Liver (tissue), 9 donors: ENCODE measurements around the gene RBMS3. TPM values are rescaled to one million over a fixed set of nuclear protein-coding genes. Genes with fewer than 3 reads are reported as not detected.

Experiments used
- DNase-seq: peaks from one replicate; pipeline ENCODE4 v3.0.0-alpha.2; 2017; ENCODE audit warnings: low spot score
- H3K27ac ChIP-seq, 2 donors: one replicate each; pipeline ENCODE4 v1.7.0; 2013; ENCODE audit warnings: inconsistent platforms in 2 of 2, low read length in 2 of 2, control low read depth in 1 of 2, low read depth in 1 of 2, mild to moderate bottlenecking in 1 of 2
- H3K27me3 ChIP-seq, 4 donors: one replicate each; pipeline versions ENCODE4 v1.6.1 to v1.7.0; 2013; ENCODE audit warnings: low read length in 3 of 4, inconsistent platforms in 1 of 4, mild to moderate bottlenecking in 1 of 4, moderate library complexity in 1 of 4; ENCODE audit not compliant: control insufficient read depth in 4 of 4, insufficient read depth in 4 of 4
- H3K36me3 ChIP-seq, 4 donors: one replicate each; pipeline versions ENCODE4 v1.6.1 to v1.7.0; 2013; ENCODE audit warnings: low read length in 3 of 4, mild to moderate bottlenecking in 3 of 4, low read depth in 1 of 4, moderate library complexity in 1 of 4; ENCODE audit not compliant: control insufficient read depth in 4 of 4, insufficient read depth in 3 of 4
- H3K4me1 ChIP-seq, 4 donors: one replicate each; pipeline versions ENCODE4 v1.6.1 to v1.7.0; 2013; ENCODE audit warnings: low read length in 3 of 4, mild to moderate bottlenecking in 3 of 4, moderate library complexity in 1 of 4; ENCODE audit not compliant: control insufficient read depth in 4 of 4, insufficient read depth in 4 of 4
- H3K4me3 ChIP-seq, 3 donors: one replicate each; pipeline versions ENCODE4 v1.6.1 to v1.7.0; 2013; ENCODE audit warnings: low read length in 3 of 3, control low read depth in 1 of 3, low read depth in 1 of 3, mild to moderate bottlenecking in 1 of 3
- H3K9ac ChIP-seq, 2 donors: one replicate each; pipeline ENCODE4 v1.7.0; 2013; ENCODE audit warnings: low read length in 2 of 2, mild to moderate bottlenecking in 2 of 2, moderate library complexity in 2 of 2, control low read depth in 1 of 2, low read depth in 1 of 2
- H3K9me3 ChIP-seq, 4 donors: one replicate each; pipeline versions ENCODE4 v1.6.1 to v1.7.0; 2013; ENCODE audit warnings: low read length in 3 of 4; ENCODE audit not compliant: control insufficient read depth in 4 of 4
- ATF3 ChIP-seq: IDR thresholded peaks from 2 replicates; pipeline ENCODE4 v1.6.1; 2016; ENCODE audit warnings: antibody characterized with exemption
- CTCF ChIP-seq: fragments of 150-350 bp; IDR thresholded peaks from 2 replicates; pipeline ENCODE4 v1.5.1; 2017; ENCODE audit warnings: improper control_type of control experiment, low read depth, low read length; ENCODE audit not compliant: missing input control
- EGR1 ChIP-seq, 2 donors: IDR thresholded peaks; 2 replicates each; pipeline ENCODE4 v1.6.1; 2016 to 2018; ENCODE audit warnings: antibody characterized with exemption in 2 of 2, low read depth in 2 of 2
- FOXA1 ChIP-seq: IDR thresholded peaks from 2 replicates; pipeline ENCODE4 v1.6.1; 2016; ENCODE audit warnings: antibody characterized with exemption
- FOXA2 ChIP-seq: IDR thresholded peaks from 2 replicates; pipeline ENCODE4 v1.6.1; 2016; ENCODE audit warnings: antibody characterized with exemption
- GABPA ChIP-seq, 2 donors: IDR thresholded peaks in 1 of 2; conservative IDR thresholded peaks in 1 of 2; 2 replicates each; pipeline ENCODE4 v1.6.1; 2016; ENCODE audit warnings: antibody characterized with exemption in 2 of 2, mild to moderate bottlenecking in 1 of 2, moderate library complexity in 1 of 2
- HNF4A ChIP-seq, 2 donors: conservative IDR thresholded peaks; 2 replicates each; pipeline ENCODE4 v1.6.1; 2016; ENCODE audit warnings: antibody characterized with exemption in 2 of 2, mild to moderate bottlenecking in 2 of 2
- HNF4G ChIP-seq: IDR thresholded peaks from 2 replicates; pipeline ENCODE4 v1.6.1; 2016; ENCODE audit warnings: antibody characterized with exemption
- JUND ChIP-seq, 2 donors: IDR thresholded peaks; 2 replicates each; pipeline ENCODE4 v1.6.1; 2016; ENCODE audit warnings: antibody characterized with exemption in 2 of 2
- NR2F2 ChIP-seq: IDR thresholded peaks from 2 replicates; pipeline ENCODE4 v1.6.1; 2016; ENCODE audit warnings: antibody characterized with exemption
- RAD21 ChIP-seq, 2 donors: IDR thresholded peaks; 2 replicates each; pipeline ENCODE4 v1.6.1; 2016; ENCODE audit warnings: antibody characterized with exemption in 2 of 2, mild to moderate bottlenecking in 2 of 2
- SP1 ChIP-seq: IDR thresholded peaks from 2 replicates; pipeline ENCODE4 v1.6.1; 2018; ENCODE audit warnings: antibody characterized with exemption, mild to moderate bottlenecking
- TAF1 ChIP-seq: conservative IDR thresholded peaks from 2 replicates; pipeline ENCODE4 v1.6.1; 2016; ENCODE audit warnings: antibody characterized with exemption, mild to moderate bottlenecking
- YY1 ChIP-seq: IDR thresholded peaks from 2 replicates; pipeline ENCODE4 v1.6.1; 2016; ENCODE audit warnings: antibody characterized with exemption, mild to moderate bottlenecking
- WGBS: extraction: QIAGEN DNeasy Blood & Tissue Kit; methylation state at CpG from one replicate; pipeline ENCODE4 v1.1.7; 2013; 5-methylcytosine and 5-hydroxymethylcytosine counted together
- polyA plus RNA-seq, 2 donors: library from polyadenylated mRNA; stranded (reverse) in 1 of 2; unstranded in 1 of 2; fragments of 200-250 nt in 1 of 2; fragments of >200 nt in 1 of 2; fragmentation: Nextera tagmentation in 1 of 2; extraction: Ambion mirVana in 1 of 2; gene quantifications; one replicate each; pipeline versions ENCODE4 v1.2.1 to v1.2.3, GENCODE V29; 2013 to 2015
- total RNA-seq, 2 donors: library from RNA; depleted of rRNA; stranded (reverse); fragments of >200 nt; gene quantifications; one replicate each; pipeline ENCODE4 v1.2.3, GENCODE V29; 2014
- TF ChIP-seq, protein P1 (sequence below): IDR thresholded peaks from 2 replicates; pipeline ENCODE4 v1.6.1; 2016; ENCODE audit warnings: antibody characterized with exemption
- TF ChIP-seq, protein P2 (sequence below): IDR thresholded peaks from 2 replicates; pipeline ENCODE4 v1.6.1; 2016; ENCODE audit warnings: antibody characterized with exemption
- TF ChIP-seq, protein P3 (sequence below): IDR thresholded peaks from 2 replicates; pipeline ENCODE4 v1.6.1; 2016; ENCODE audit warnings: antibody characterized with exemption, mild to moderate bottlenecking
- donor health status: healthy.
- donor health status: healthy.
- donor health status: healthy.
- donor health status: healthy.
- donor health status: healthy.

RBMS3 gene
- total and polyA plus RNA-seq, 4 donors = 1.2 to 14.9 (median 9.3) TPM

DNA sequence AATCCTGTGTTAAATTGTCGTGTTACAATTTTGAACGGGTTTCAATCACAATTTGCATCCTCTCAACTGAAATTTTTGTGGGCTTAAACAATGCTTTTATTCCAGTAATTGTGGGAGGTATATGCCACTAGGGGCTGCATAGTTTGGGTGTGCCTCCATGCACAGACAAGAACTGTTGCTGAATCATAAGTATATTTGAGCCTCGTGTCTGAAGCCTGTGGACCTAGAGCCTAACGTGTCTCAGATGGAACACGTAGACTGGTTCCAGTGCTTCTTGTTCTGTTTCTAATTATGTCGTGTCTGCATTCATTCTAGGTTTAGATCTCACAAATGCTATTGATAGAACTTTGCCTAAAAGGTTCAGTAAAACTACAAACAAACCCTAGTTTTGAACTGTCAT, 363.4 kb downstream of the RBMS3 start:
- Histone ChIP-seq H3K9ac (no peak overlapping the region), H3K27ac (no peak overlapping the region), H3K36me3 (no peaks in the 10 kb centered on the region), H3K4me3 (no peak overlapping the region), H3K9me3 (no peaks in the 10 kb centered on the region), H3K27me3 (no peaks in the 10 kb centered on the region), H3K4me1 (no peaks in the 10 kb centered on the region)
- DNase-seq = no peak
- TF ChIP-seq TAF1 (no peak), EGR1 (IDR thresholded peaks at IDR 0.05; ENCODE audit: low read depth in 2 of 2) (no peak), FOXA2 (no peak), ATF3 (no peak), GABPA (IDR thresholded peaks at IDR 0.05 in 1 of 2, conservative IDR thresholded peaks at IDR 0.05 in 1 of 2) (no peak), HNF4A (conservative IDR thresholded peaks at IDR 0.05) (no peak), JUND (IDR thresholded peaks at IDR 0.05) (no peak), NR2F2 (no peak)
- TF ChIP-seq, protein P1, sequence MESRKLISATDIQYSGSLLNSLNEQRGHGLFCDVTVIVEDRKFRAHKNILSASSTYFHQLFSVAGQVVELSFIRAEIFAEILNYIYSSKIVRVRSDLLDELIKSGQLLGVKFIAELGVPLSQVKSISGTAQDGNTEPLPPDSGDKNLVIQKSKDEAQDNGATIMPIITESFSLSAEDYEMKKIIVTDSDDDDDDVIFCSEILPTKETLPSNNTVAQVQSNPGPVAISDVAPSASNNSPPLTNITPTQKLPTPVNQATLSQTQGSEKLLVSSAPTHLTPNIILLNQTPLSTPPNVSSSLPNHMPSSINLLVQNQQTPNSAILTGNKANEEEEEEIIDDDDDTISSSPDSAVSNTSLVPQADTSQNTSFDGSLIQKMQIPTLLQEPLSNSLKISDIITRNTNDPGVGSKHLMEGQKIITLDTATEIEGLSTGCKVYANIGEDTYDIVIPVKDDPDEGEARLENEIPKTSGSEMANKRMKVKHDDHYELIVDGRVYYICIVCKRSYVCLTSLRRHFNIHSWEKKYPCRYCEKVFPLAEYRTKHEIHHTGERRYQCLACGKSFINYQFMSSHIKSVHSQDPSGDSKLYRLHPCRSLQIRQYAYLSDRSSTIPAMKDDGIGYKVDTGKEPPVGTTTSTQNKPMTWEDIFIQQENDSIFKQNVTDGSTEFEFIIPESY = no peak
- TF ChIP-seq, protein P2, sequence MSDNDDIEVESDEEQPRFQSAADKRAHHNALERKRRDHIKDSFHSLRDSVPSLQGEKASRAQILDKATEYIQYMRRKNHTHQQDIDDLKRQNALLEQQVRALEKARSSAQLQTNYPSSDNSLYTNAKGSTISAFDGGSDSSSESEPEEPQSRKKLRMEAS = no peak
- TF ChIP-seq, protein P3, sequence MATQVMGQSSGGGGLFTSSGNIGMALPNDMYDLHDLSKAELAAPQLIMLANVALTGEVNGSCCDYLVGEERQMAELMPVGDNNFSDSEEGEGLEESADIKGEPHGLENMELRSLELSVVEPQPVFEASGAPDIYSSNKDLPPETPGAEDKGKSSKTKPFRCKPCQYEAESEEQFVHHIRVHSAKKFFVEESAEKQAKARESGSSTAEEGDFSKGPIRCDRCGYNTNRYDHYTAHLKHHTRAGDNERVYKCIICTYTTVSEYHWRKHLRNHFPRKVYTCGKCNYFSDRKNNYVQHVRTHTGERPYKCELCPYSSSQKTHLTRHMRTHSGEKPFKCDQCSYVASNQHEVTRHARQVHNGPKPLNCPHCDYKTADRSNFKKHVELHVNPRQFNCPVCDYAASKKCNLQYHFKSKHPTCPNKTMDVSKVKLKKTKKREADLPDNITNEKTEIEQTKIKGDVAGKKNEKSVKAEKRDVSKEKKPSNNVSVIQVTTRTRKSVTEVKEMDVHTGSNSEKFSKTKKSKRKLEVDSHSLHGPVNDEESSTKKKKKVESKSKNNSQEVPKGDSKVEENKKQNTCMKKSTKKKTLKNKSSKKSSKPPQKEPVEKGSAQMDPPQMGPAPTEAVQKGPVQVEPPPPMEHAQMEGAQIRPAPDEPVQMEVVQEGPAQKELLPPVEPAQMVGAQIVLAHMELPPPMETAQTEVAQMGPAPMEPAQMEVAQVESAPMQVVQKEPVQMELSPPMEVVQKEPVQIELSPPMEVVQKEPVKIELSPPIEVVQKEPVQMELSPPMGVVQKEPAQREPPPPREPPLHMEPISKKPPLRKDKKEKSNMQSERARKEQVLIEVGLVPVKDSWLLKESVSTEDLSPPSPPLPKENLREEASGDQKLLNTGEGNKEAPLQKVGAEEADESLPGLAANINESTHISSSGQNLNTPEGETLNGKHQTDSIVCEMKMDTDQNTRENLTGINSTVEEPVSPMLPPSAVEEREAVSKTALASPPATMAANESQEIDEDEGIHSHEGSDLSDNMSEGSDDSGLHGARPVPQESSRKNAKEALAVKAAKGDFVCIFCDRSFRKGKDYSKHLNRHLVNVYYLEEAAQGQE = no peak
- 92% methylated on average over 6 of the region's 6 CpGs for whole genome bisulfite sequencing

DNA sequence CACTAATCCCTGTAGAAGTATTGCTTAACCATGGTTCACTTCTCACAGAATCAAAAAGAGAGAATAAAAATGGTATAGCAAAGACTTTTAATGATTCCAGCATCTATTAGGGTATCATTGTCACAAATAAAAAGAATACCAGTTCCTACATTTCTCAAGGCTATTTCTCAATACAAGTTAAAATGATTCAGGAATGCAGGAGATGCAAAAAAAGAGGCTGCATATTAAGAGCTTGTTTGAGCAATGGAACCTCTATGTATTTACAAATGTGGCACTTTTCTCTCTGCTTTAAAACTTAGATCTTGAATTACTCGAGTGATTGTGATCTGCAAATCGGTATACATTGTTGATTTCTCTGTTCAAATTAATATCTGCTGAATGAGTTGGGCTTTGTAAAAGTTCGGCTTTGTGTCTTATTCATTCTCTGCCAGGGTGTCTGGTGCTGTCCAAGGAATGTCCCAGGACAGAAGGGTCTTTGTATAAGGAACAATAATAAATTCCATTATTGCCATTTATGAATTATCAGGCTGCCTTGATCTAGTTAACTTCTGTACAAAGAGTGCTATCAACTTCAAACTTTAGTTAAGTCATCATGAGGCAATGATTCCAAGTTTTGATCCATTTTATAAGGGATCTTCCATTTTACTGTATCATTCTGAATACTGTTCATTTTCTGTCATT, 364.2 kb downstream of the RBMS3 start:
- Histone ChIP-seq H3K9me3 (no peaks in the 10 kb centered on the region), H3K27me3 (no peaks in the 10 kb centered on the region), H3K36me3 (no peaks in the 10 kb centered on the region), H3K4me3 (no peak overlapping the region), H3K9ac (no peak overlapping the region), H3K27ac (no peak overlapping the region), H3K4me1 (no peaks in the 10 kb centered on the region)
- TF ChIP-seq NR2F2 (no peak), HNF4A (conservative IDR thresholded peaks at IDR 0.05) (no peak), CTCF (no peak), GABPA (IDR thresholded peaks at IDR 0.05 in 1 of 2, conservative IDR thresholded peaks at IDR 0.05 in 1 of 2) (no peak), ATF3 (no peak), HNF4G (no peak), YY1 (no peak), TAF1 (no peak), JUND (IDR thresholded peaks at IDR 0.05) (no peak), FOXA1 (no peak), SP1 (no peak), FOXA2 (no peak), EGR1 (IDR thresholded peaks at IDR 0.05; ENCODE audit: low read depth in 2 of 2) (no peak), RAD21 (IDR thresholded peaks at IDR 0.05) (no peak)
- TF ChIP-seq, protein P1 = no peak
- TF ChIP-seq, protein P2 = no peak
- DNase-seq = no peak
- WGBS = 91% methylated on average over 3 of the region's 3 CpGs
